Peyer's patch (tissue), 4 donors: ENCODE results near the gene GPR84.

Experiments
- POLR2A ChIP-seq, 2 donors: fragments of 450-650 bp; IDR thresholded peaks; one replicate each; pipeline ENCODE4 v1.5.1; 2017; ENCODE audit warnings: antibody characterized with exemption in 2 of 2, mild to moderate bottlenecking in 2 of 2, moderate library complexity in 2 of 2
- TF ChIP-seq, protein P1 (sequence below), 6 experiments: fragments of 450-650 bp in 4 of 6; fragments of 200-600 bp in 2 of 6; sonication (generic) in 1 of 6; IDR thresholded peaks; one replicate each; pipeline ENCODE4 v1.5.1; 2017 to 2019; ENCODE audit warnings: antibody characterized with exemption in 6 of 6, mild to moderate bottlenecking in 3 of 6, moderate library complexity in 1 of 6

DNA sequence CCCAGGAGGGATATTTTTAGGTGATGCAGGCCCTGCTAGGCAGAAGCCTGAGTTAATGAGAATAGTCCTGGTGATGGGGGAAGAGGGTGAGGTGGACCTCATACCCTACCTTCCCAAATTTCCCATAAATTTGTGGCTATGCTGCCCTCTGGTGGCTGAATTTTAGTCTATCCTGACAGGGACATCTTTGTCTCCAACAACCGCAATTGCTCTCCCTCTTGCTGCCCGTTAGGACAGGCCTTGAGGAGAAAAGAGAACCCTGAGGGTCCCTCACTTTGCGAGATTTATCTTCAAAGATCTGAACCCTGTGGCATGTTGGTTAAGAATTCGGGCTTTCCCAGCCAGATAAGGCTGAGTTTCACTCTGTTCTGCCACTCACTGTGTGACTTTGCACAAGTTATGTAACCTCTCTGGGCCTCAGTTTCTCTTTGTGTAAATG, 30.0 kb upstream of the GPR84 start:
- TF ChIP-seq, protein P1, sequence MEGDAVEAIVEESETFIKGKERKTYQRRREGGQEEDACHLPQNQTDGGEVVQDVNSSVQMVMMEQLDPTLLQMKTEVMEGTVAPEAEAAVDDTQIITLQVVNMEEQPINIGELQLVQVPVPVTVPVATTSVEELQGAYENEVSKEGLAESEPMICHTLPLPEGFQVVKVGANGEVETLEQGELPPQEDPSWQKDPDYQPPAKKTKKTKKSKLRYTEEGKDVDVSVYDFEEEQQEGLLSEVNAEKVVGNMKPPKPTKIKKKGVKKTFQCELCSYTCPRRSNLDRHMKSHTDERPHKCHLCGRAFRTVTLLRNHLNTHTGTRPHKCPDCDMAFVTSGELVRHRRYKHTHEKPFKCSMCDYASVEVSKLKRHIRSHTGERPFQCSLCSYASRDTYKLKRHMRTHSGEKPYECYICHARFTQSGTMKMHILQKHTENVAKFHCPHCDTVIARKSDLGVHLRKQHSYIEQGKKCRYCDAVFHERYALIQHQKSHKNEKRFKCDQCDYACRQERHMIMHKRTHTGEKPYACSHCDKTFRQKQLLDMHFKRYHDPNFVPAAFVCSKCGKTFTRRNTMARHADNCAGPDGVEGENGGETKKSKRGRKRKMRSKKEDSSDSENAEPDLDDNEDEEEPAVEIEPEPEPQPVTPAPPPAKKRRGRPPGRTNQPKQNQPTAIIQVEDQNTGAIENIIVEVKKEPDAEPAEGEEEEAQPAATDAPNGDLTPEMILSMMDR (IDR thresholded peaks at IDR 0.05) = peak in 5 of 6 experiments; percentile 47 to 72 (median 55)
- TF ChIP-seq POLR2A (IDR thresholded peaks at IDR 0.05) = no peak
